Occipital lobe (tissue), 2 donors: Measurements from ENCODE around the gene LDAH. TPM values are rescaled to one million over a fixed set of nuclear protein-coding genes. Genes with fewer than 3 reads are reported as not detected.

Experiments used
- DNase-seq: peaks from one replicate; lab custom pipeline; 2025; lab: John Stamatoyannopoulos, UW
- total RNA-seq: library from RNA; depleted of rRNA; stranded (reverse); fragments of >200 nt; gene quantifications from one replicate; pipeline ENCODE4 v1.2.3, GENCODE V29; 2014

LDAH gene
- total RNA-seq, 1 donor from 2014 or later: 24.3 TPM

GRCh38 chr2:20652673-20653575 is 170.0 kb downstream of the LDAH start:
- DNase-seq: no peak

GRCh38 chr2:20652141-20652540 is 170.8 kb downstream of the LDAH start:
- no peak for DNase-seq

GRCh38 chr2:20651731-20652099 is 171.2 kb downstream of the LDAH start:
- DNase-seq: no peak

GRCh38 chr2:20650877-20651730 is 171.8 kb downstream of the LDAH start, which contains the start of gene HS1BP3:
Gene HS1BP3, minus strand, starts transcription at chr2:20651098. Its CDS starts 35 bp downstream, at chr2:20651063.
- DNase-seq: peak; percentile 74

- DNase-seq: no peak
These were observed 172.5 kb downstream of the LDAH start for GRCh38 chr2:20650393-20650876.

GRCh38 chr2:20649976-20650375 is 172.9 kb downstream of the LDAH start:
- no peak for DNase-seq

- no peak for DNase-seq
These were observed 173.3 kb downstream of the LDAH start for GRCh38 chr2:20649576-20649975.

- no peak for DNase-seq
These were observed 174.1 kb downstream of the LDAH start for GRCh38 chr2:20648831-20649230.

- DNase-seq: no peak
These were observed 174.7 kb downstream of the LDAH start for GRCh38 chr2:20648206-20648605.

- DNase-seq: no peak
These were observed 175.2 kb downstream of the LDAH start for GRCh38 chr2:20647738-20648137.

GRCh38 chr2:20647211-20647610 is 175.7 kb downstream of the LDAH start:
- DNase-seq: no peak

- no peak for DNase-seq
These were observed 176.5 kb downstream of the LDAH start for GRCh38 chr2:20646446-20646845.

- DNase-seq: no peak
These were observed 177.1 kb downstream of the LDAH start for GRCh38 chr2:20645761-20646160.

- DNase-seq: no peak
These were observed 177.6 kb downstream of the LDAH start for GRCh38 chr2:20645301-20645701.

GRCh38 chr2:20643826-20644225 is 179.1 kb downstream of the LDAH start:
- no peak for DNase-seq

- DNase-seq: no peak
These were observed 179.8 kb downstream of the LDAH start for GRCh38 chr2:20643060-20643459.

GRCh38 chr2:20642055-20642971 is 180.6 kb downstream of the LDAH start:
- DNase-seq: peak; percentile 62

- DNase-seq: no peak
These were observed 181.5 kb downstream of the LDAH start for GRCh38 chr2:20641123-20641985.

- DNase-seq: no peak
These were observed 182.3 kb downstream of the LDAH start for GRCh38 chr2:20640411-20641122.
